Activated CD4-positive, alpha-beta T cell treated with anti-CD3 and anti-CD28 coated beads, Interleukin-2, amount 10 ng/mL, durations not matched to agents 24 days and 14 days (primary cell): ENCODE measurements around the gene DDX39B. TPM values are rescaled to one million over a fixed set of nuclear protein-coding genes. Genes with fewer than 3 reads are reported as not detected.

Experiments
- DNase-seq: peaks from one replicate; pipeline ENCODE4 v3.0.0; 2022
- H3K27ac Mint-ChIP-seq: one replicate; pipeline ENCODE4 v1.8.0; 2022; ENCODE audit warnings: mild to moderate bottlenecking, mixed read lengths
- H3K27me3 Mint-ChIP-seq: one replicate; pipeline ENCODE4 v1.8.0; 2022; ENCODE audit warnings: mixed read lengths
- H3K36me3 Mint-ChIP-seq: one replicate; pipeline ENCODE4 v1.8.0; 2022; ENCODE audit warnings: low read depth, mild to moderate bottlenecking, mixed read lengths
- H3K4me1 Mint-ChIP-seq: one replicate; pipeline ENCODE4 v1.8.0; 2021; ENCODE audit warnings: mixed read lengths
- H3K4me3 Mint-ChIP-seq: one replicate; pipeline ENCODE4 v1.8.0; 2022; ENCODE audit warnings: mild to moderate bottlenecking, moderate library complexity, mixed read lengths
- H3K9me3 Mint-ChIP-seq: one replicate; pipeline ENCODE4 v1.8.0; 2021; ENCODE audit warnings: mixed read lengths
- intact Hi-C: fragments of 100-400 bp; cut with micrococcal nuclease; formaldehyde crosslinking; loops from one replicate; pipeline ENCODE4 v1.15.1; 2023
- total RNA-seq: library from RNA; stranded (reverse); gene quantifications from 2 replicates; pipeline ENCODE4 v1.2.3, GENCODE V29; 2022

DDX39B gene
- total RNA-seq, 1 donor from 2014 or later: 720 TPM

DNA sequence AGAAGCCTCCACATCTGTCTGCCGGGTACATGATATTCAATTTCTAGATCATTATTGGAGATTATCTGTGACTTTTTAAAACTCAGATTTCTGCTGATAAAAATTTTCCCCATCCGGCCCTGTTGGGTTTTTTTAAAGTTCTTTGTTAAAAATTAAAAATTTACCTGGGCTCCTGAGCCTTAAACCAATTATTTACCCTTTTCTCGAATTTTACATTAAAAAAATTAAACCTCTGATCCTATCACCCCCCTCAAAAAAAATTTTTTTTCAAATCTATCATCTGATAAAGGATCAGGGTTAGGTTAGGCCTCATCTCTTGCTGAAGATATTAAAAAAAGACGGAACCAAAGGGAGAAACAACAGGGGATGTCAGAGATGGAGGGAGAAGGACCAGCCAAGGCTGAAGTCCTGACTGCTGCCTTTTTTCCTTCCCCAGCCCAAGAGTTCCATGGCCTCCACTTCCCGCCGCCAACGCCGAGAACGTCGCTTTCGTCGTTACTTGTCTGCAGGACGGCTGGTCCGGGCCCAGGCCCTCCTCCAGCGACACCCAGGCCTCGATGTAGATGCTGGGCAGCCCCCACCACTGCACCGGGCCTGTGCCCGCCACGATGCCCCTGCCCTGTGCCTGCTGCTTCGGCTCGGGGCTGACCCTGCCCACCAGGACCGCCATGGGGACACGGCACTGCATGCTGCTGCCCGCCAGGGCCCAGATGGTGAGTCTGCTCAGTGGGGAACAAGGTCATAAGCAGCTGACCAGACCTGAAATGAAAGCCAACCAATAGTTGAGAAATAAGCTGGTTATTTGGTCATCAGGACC is 6.1 kb upstream of the DDX39B start:
- DNase-seq: no peak
- Mint-ChIP-seq H3K4me3 (peak overlapping the region; percentile 91), H3K9me3 (no peaks in the 10 kb centered on the region), H3K27me3 (no peaks in the 10 kb centered on the region), H3K36me3 (peaks cover 19% of the 10 kb centered on the region), H3K27ac (peak overlapping the region; percentile 91), H3K4me1 (peaks cover 51% of the 10 kb centered on the region)
- intact Hi-C loops: loop anchor here (1.0 to 10.0 kb wide), 8 partner anchors 11 to 317 kb away; partner anchors contain the start of genes BAG6, CLIC1, NEU1 and PRRC2A

DNA sequence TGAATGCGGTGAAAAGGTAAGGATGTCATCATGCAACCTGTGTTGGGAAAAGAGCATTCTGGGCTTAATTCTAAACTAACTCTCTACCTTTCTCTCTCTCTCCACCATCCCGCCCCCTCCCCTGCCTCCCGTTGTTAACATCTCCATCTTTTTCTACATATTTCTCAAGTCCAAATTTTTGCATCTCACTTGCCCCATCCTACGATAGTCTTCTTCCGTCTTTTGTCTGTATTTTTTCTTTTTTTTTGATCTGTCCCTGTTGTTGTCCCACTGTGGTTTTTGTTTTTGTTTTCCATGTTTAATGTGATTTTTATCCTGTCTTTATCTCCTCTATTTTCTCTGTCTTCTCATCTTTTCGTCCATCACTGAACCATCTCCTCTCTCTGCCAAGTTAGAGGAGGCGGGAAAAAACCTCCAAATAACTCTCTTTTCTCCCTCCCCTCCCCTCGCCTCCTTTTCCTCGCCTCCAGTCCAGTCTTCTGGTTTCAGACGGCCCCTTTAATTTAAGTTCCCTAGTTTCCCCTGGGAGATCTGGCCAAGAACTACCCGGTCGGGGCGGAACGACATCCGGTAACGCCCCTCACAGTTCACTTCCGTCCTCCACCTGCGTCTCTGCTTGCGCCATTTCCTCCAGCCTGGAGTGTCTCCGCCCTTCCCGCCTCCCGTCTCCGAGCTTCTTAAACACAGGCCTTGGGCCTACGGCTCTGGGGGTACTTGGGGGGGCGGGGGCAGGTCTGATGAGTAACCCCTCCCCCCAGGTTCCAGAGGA is 5.3 kb upstream of the DDX39B start, which contains the start of gene NFKBIL1:
TSS of gene NFKBIL1 (plus strand) at position 651 of the 769 bp plus-strand sequence. CDS start at position 738, 87 bp downstream.
- H3K27ac Mint-ChIP-seq: peak within 1 kb of the TSS; percentile 91
- peaks cover 18% of the 10 kb centered on the region for H3K36me3 Mint-ChIP-seq
- peaks cover 51% of the 10 kb centered on the region for H3K4me1 Mint-ChIP-seq
- intact Hi-C loops: loop anchor here (1.0 to 10.0 kb wide), 10 partner anchors 12 to 318 kb away; partner anchors contain the start of genes BAG6, CLIC1, NEU1 and PRRC2A
- H3K9me3 Mint-ChIP-seq: no peaks in the 10 kb centered on the region
- peak; percentile 97 for DNase-seq
- peak within 1 kb of the TSS; percentile 91 for H3K4me3 Mint-ChIP-seq
- no peaks in the 10 kb centered on the region for H3K27me3 Mint-ChIP-seq

DNA sequence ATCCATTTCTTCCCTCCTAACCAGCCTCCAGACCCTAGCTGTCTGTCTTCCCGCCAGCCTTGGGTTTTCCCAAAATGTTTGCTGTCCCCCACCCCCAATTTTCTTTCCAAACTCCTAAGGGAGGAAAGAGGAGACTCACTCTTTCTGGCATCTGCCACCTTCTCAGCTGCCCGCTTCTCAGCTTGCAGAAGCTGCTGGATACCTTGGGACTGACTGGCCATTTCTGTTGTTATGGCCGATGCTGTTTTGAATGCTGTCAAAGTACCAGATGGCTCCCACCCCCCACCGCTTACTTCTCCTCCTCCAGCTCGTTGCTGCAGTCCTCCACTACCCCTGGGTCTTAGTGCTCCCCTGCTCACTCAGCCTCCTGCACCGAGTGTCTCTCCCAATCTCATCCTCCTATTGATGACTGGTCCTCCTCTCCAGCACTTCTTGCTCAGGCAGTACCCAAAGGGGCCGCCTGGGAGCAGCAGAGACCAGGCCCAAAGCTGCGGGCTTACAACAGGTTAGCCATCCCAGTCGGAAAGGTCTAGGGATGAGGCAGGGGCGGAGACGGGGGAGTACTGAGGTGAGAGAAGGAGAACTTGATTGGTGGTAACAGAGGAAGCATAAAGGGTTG is 4.6 kb upstream of the DDX39B start, which contains the start of gene ATP6V1G2:
TSS of gene ATP6V1G2 (minus strand) at position 270 of the 619 bp plus-strand sequence. CDS start at position 221, 49 bp downstream.
- Mint-ChIP-seq H3K27me3 (no peaks in the 10 kb centered on the region), H3K27ac (peak within 1 kb of the TSS; percentile 91), H3K9me3 (no peaks in the 10 kb centered on the region), H3K36me3 (peaks cover 17% of the 10 kb centered on the region), H3K4me3 (peak within 1 kb of the TSS; percentile 91), H3K4me1 (peaks cover 48% of the 10 kb centered on the region)
- intact Hi-C loops: loop anchor here (1.0 to 10.0 kb wide), 5 partner anchors 52 to 318 kb away; partner anchors contain the start of genes CLIC1 and NEU1
- DNase-seq: peak; percentile 97

DNA sequence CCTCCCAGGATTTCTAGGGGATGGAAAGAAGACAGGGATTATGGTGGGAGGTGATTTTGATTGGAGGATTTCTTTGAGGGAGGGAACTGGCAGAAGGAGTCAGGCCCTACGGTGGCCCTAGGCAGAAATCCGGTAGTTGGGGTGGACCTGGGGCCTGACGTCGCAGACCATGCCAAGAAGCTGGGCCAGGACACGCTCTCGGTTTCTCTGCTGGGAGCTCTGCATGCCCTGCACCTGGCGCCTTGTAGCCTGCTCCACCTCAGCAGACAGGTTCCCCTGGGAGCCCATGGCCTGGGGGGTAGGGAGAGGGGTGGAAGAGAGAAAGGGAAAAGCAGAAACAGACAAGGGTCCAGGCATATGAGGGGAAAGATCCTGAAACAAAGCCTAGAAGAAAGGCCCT is 3.5 kb upstream of the DDX39B start:
- no peaks in the 10 kb centered on the region for H3K27me3 Mint-ChIP-seq
- intact Hi-C loops: loop anchor here (5.0 to 10.0 kb wide), 2 partner anchors 192 to 320 kb away; partner anchors contain the start of genes CLIC1 and NEU1
- DNase-seq: no peak
- H3K4me1 Mint-ChIP-seq: peaks cover 48% of the 10 kb centered on the region
- no peak overlapping the region for H3K4me3 Mint-ChIP-seq
- no peak overlapping the region for H3K27ac Mint-ChIP-seq
- peaks cover 20% of the 10 kb centered on the region for H3K36me3 Mint-ChIP-seq
- no peaks in the 10 kb centered on the region for H3K9me3 Mint-ChIP-seq

DNA sequence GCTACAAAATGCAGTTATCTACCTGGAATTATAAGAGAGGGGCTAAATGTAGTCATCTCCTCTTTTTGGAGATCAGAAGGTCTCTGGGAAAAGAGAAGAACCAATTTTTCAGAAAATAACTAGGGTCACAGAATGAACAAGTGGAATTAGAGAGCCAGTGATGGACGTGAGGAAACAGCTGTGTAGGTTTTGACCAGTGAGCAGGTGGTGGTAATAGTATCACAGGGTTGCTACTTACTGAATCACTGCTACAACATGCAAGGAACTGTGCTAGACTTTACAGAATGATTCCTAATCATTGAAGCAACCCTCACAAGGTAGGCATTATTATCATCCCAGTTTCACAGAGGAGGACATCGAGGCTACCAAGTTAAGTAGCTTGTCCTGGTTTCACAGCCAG is 2.9 kb upstream of the DDX39B start:
- Mint-ChIP-seq H3K27me3 (no peaks in the 10 kb centered on the region), H3K4me3 (no peak overlapping the region), H3K9me3 (no peaks in the 10 kb centered on the region), H3K36me3 (peaks cover 24% of the 10 kb centered on the region), H3K4me1 (peaks cover 53% of the 10 kb centered on the region), H3K27ac (no peak overlapping the region)
- intact Hi-C loops: loop anchor here (5.0 to 10.0 kb wide), 3 partner anchors 193 to 413 kb away; partner anchors contain the start of genes CLIC1, NELFE, NEU1 and SKIC2
- DNase-seq: no peak

DNA sequence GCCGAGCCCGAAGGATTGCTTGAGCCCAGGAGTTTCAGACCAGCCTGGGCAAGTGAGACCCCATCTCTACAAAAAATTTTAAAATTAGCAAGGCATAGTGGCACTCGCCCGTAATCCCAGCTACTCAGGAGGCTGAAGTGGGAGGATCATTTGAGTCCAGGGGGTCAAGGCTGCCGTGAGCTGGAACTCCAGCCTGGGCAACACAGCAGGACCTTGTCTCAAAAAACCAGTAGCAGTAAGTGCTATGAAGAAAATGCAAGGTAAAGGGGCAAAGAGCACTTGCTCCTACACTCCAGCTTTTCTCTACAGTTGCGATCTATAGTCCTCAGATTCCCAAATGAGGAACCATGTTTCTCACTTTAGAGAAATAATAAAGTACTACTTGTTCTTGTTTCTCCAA is 1.8 kb upstream of the DDX39B start:
- no peaks in the 10 kb centered on the region for H3K27me3 Mint-ChIP-seq
- H3K27ac Mint-ChIP-seq: no peak overlapping the region

DNA sequence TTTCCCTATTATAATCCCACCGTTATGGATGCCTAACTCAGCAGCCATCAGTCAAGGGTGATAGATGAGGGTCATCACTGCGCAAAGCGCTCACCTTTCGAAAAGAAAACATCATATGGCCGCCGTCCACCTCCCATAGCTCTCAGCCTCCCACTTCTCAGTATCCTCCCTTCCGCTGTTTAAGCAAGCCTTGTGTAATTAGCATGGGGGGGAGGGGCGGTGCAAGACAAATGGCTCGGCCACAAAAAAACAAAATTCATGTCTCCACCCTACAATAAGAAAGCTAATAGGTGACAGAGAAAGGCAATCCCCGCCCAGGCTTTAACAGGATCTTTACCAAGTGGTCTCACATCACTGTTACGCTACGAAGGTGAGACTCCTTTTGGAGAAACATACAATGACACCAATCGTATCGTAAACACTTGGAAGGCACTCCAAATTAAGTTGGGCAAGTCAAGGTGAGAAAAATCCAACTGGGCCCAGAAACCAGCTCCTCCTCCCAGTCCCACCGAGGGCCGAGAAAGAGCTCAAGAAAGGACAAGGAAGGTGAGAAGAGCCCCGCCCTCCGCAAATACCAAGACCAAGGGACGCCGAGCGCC is 645 bp downstream of the DDX39B start:
- DNase-seq: peak; percentile 90
- Mint-ChIP-seq H3K27me3 (no peaks in the 10 kb centered on the region), H3K4me1 (peaks cover 48% of the 10 kb centered on the region), H3K36me3 (peaks cover 45% of the 10 kb centered on the region), H3K4me3 (peak overlapping the region; percentile 81), H3K9me3 (no peaks in the 10 kb centered on the region), H3K27ac (peak overlapping the region; percentile 90)
- intact Hi-C loops: loop anchor here (1.0 to 10.0 kb wide), 3 partner anchors 47 to 416 kb away; partner anchors contain the start of genes NELFE, NEU1 and SKIC2

More for the DNA sequence above, 1.8 kb upstream of the DDX39B start:
- peaks cover 28% of the 10 kb centered on the region for H3K36me3 Mint-ChIP-seq
- H3K9me3 Mint-ChIP-seq: no peaks in the 10 kb centered on the region
- H3K4me3 Mint-ChIP-seq: no peak overlapping the region
- no peak for DNase-seq
- intact Hi-C loops: loop anchor here (5.0 to 10.0 kb wide), 2 partner anchors 321 to 414 kb away; partner anchors contain the start of genes NELFE, NEU1 and SKIC2
- H3K4me1 Mint-ChIP-seq: peaks cover 57% of the 10 kb centered on the region

DNA sequence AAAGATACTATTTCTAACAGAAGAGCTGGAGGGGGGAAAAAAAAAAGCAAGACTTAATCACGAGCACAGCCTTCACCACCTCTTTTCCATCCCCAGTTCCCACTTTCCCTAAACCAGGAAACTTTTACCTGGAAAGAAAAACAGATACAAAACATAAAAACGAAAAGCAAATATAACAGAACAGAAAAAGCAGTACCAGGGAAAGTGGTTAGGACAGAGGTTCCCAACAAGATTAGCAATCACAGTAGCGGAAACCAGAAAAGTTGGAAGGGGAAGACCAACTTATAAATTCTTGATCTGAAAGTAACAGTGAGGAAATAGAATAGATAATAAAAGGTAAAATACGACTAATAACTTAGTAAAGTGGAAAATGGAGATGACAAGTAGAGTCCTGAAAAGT is 1.2 kb downstream of the DDX39B start:
- DNase-seq: no peak
- Mint-ChIP-seq H3K9me3 (no peaks in the 10 kb centered on the region), H3K4me1 (peaks cover 48% of the 10 kb centered on the region), H3K36me3 (peaks cover 50% of the 10 kb centered on the region), H3K27ac (peak overlapping the region; percentile 84), H3K4me3 (peak overlapping the region; percentile 81), H3K27me3 (no peaks in the 10 kb centered on the region)
- intact Hi-C loops: loop anchor here (1.0 to 10.0 kb wide), 3 partner anchors 46 to 417 kb away; partner anchors contain the start of genes NELFE, NEU1 and SKIC2

DNA sequence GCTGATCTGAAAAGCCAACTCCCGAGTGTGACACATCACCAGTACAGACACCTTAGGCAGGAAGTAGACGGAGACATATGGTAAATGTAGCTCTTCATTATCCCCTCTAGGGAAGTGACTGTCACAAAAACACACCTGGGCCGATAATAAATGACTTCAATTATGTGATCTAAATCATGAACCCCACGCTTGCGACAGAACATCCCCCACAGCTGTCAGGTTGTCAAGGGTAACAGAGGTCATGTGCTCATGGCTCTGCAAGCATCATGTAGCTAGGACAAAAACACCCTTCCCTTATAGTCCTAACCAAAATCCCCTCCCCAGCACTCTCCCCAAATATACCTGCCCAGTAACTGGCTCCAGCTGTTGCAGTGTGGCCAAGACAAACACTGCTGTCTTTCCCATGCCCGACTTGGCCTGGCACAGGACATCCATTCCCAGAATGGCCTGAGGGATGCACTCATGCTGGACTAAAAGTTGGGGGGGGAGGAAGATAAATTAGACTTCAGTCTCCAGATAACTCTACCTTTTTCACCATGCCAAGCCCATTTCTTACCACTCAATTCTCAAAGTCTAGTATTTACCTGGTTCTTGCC is 2.9 kb downstream of the DDX39B start:
- Mint-ChIP-seq H3K9me3 (no peaks in the 10 kb centered on the region), H3K27me3 (no peaks in the 10 kb centered on the region), H3K27ac (peak overlapping the region; percentile 23), H3K4me1 (peaks cover 51% of the 10 kb centered on the region), H3K4me3 (peak overlapping the region; percentile 81), H3K36me3 (peaks cover 66% of the 10 kb centered on the region)
- intact Hi-C loops: no loop called here
- no peak for DNase-seq

DNA sequence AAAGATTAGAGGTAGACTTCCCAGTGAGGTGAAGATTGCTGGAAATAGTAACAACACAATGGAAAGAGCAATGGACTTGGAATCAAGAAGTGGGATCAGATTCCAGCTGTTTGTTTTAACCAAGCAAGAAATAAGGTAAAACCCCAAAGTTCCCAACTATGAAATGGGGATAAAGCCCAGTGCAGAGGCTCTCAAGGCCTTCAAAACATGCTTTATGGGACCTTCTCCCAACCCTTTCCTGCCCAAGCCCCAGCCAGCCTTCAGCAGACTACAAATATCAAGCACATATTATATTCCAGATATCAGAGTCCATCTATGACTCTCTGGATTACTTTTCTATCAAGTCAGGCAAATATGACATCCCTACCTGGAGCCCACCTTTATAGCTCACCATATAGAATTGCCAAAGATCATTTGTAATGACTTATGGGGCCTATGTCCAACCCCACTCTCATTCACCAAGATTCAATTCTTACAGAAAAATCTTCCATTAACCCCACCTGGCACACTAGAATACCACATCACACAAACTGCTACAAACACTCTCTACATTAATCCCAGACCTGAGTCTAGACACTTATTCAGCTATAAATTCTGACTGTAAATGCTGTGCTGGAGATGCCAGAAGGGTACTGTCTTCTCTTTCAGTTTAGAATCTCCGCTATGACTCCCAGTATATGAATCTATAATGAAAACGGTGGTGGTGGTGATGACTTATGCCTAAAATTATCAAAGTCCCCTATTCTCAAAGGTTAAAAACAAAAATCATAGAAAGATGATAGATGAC is 6.1 kb downstream of the DDX39B start:
- DNase-seq: no peak
- no peak overlapping the region for H3K27ac Mint-ChIP-seq
- peaks cover 45% of the 10 kb centered on the region for H3K4me1 Mint-ChIP-seq
- no peak overlapping the region for H3K4me3 Mint-ChIP-seq
- peaks cover 86% of the 10 kb centered on the region for H3K36me3 Mint-ChIP-seq
- H3K27me3 Mint-ChIP-seq: no peaks in the 10 kb centered on the region
- intact Hi-C loops: no loop called here
- no peaks in the 10 kb centered on the region for H3K9me3 Mint-ChIP-seq

DNA sequence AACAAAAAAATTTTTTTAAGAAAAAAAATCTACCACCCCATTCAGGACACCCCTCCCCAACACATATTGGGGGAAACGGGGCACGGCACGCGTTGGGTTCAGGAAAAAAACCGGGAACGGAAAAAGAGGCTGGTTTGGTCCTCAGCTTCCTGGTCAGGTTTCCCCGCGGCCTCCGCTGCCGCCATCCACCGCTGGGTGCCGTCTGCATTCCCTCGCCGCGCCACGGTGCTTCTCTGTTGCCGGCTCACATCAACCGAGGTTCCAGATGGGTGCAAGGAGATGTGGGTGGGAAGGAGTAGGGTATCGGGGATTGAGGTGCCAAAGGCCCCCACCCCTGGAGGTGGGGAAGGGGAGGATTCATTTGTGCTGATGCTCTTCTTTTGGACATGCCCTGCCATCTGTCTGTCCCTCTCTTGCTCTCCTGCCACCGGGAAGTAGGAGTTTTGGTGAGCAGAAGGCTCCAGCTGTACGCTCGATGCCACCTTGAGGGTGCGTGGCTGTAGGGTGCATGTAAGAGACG is 7.2 kb downstream of the DDX39B start:
- no peak overlapping the region for H3K4me3 Mint-ChIP-seq
- H3K9me3 Mint-ChIP-seq: no peaks in the 10 kb centered on the region
- H3K27ac Mint-ChIP-seq: no peak overlapping the region

DNA sequence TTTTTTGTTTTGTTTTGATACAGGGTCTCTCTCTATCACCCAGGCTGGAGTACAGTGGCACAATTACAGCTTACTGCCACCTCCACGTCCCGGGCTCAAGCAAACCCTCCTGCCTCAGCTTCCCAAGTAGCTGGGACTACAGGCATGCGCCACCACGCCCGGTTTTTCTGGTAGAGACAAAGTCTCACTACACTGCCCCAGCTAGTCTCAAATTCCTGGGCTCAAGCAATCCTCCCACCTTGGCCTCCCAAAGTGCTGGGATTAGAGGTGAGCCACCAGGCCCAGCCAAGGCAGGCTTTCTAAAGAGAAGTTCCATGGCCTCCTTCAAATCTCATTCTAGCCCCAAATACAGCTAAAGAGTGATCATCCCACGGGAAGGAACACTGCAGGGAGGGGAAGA is 7.8 kb downstream of the DDX39B start:
- Mint-ChIP-seq H3K4me3 (no peak overlapping the region), H3K27ac (no peak overlapping the region), H3K27me3 (no peaks in the 10 kb centered on the region), H3K4me1 (peaks cover 33% of the 10 kb centered on the region), H3K9me3 (no peaks in the 10 kb centered on the region), H3K36me3 (peaks cover 81% of the 10 kb centered on the region)
- intact Hi-C loops: no loop called here
- DNase-seq: no peak

More for the DNA sequence above, 7.2 kb downstream of the DDX39B start:
- no peak for DNase-seq
- intact Hi-C loops: no loop called here
- peaks cover 39% of the 10 kb centered on the region for H3K4me1 Mint-ChIP-seq
- H3K27me3 Mint-ChIP-seq: no peaks in the 10 kb centered on the region
- peaks cover 86% of the 10 kb centered on the region for H3K36me3 Mint-ChIP-seq
